Mesenteric fat pad (tissue), 1 donor: ENCODE results near the gene CAPS. TPM values are rescaled to one million over a fixed set of nuclear protein-coding genes. Genes with fewer than 3 reads are reported as not detected.
"Not testable (repeated sequence)": the region's sequence is repeated elsewhere in the genome, so short reads cannot be mapped to it uniquely, and the experiment has no call there.

ENCODE experiments used
- DNase-seq: peaks from one replicate; pipeline ENCODE4 v3.0.0-alpha.2; 2020; ENCODE audit warnings: low spot score
- total RNA-seq: library from RNA; stranded (reverse); fragmentation: NEBNext Ultra II Directional; extraction: Animal tissue kit (Norgen Biotek cat#: 25700); gene quantifications from one replicate; pipeline ENCODE4 v1.2.1, GENCODE V29; 2021
- donor health status: DM: yes; HTN: yes; CAD: no.

Gene CAPS
- total RNA-seq, 1 donor from 2014 or later: 4.4 TPM

DNA sequence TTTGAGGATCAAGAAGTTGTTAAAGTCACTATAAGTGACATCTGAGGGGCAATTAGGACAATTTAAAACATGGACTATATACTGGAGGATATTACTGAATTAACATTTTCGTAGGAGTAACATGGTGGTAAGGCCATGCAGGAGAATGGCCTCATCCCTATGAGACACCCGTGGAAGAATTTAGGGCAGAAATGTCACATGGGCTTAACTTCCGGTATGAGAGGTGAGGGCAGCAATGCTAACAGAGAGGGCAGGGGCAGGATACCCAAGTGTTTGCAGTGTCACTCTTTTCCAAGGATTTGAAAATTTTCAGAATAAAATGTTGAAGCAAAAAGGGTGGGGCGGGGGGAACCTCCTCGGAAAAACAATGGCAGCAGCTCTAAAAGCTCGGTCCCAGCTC lies 40.2 kb downstream of the CAPS start:
- DNase-seq: no peak

GRCh38 chr19:5955636-5955935 lies 41.5 kb downstream of the CAPS start:
- DNase-seq: no peak

DNA sequence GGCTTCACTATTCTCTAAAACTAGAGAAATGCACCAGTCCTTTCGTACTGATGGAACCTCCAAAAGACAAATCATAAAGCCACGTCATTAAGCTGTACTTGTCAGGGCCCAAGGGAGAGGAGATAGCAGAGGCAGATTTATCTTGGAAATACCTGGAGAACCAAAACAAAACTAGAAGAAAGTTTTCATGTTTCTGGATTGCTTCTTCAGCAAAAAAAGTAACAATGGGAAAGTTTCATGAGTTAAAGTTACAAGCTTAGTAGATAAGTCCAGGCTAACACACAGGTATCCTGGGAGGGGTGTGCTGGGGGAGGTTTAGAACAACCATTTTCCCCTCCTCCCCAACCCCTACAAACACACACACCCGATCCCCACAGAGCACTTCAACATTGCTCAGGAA lies 42.3 kb downstream of the CAPS start:
- DNase-seq: no peak

DNA sequence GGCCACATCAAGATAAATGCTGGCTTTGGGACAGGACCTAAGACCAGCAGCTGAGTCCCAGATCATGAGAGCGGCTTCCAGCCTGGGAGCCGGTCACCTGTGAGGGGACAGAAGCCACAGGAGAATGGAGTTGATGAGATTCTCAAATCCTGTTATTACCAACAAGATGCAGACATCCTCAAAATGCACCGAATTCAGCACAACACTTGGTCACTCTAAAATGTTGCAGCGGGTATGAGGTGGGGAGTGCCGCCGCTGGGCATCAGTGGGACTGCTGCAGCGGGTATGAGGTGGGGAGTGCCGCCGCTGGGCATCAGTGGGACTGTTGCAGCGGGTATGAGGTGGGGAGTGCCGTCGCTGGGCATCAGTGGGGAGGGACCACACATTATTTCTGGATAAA lies 42.7 kb downstream of the CAPS start:
- DNase-seq: no peak

GRCh38 chr19:5957170-5957569 lies 43.1 kb downstream of the CAPS start:
- no peak for DNase-seq

GRCh38 chr19:5958074-5958850 lies 44.2 kb downstream of the CAPS start:
- no peak for DNase-seq

GRCh38 chr19:5958851-5959122 lies 44.7 kb downstream of the CAPS start:
- DNase-seq: no peak

DNA sequence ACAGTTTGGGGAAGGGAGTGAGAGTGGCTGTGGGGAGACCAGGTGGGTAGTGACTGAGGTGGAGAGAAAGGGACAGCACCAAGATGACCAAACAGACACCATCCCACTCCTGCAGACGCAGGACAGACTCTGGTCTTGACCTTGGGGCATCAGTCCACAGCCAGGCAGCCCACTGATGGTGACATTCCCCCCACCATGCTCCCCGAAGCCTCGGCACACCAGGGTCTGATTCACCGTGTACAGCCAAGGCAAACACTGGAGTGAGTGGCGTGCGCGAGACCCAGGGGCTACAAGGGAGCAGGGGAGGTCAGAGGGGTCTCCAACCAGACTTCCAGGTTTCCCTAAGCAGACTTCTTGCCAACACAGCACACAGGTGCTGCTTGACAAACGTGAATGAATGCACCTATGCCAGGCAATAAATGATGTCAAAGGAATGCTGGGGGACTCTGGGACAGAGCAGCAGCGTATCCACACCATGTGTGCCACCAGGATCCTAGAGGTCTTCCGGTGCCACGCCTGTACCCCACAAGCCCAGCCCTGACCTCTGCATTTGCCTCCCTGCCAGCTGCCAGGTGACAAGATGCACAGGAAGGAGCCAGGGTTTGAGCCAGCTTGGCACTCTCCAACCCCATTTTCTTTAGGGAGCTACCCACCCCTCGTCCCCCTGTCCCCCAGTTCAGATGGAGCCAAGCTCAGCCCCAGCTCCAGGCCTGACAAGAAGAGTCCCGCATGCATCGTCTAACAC lies 45.4 kb downstream of the CAPS start:
- DNase-seq: no peak

GRCh38 chr19:5960005-5961001 lies 46.2 kb downstream of the CAPS start:
- DNase-seq: no peak

DNA sequence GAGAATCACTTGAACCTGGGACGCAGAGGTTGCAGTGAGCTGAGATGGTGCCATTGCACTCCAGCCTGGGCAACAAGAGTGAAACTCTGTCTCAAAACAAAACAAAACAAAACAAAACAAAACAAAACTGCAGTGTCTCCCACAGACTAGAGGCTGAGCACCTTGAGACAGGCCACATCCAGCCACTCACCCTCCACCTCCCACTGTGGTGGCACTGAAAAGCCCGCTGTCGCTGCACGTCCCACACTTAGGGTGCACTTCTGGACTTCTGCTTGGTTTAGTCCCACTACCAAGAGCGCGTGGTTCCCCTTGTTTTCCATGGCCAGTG lies 47.6 kb downstream of the CAPS start:
- not testable (repeated sequence) for DNase-seq

DNA sequence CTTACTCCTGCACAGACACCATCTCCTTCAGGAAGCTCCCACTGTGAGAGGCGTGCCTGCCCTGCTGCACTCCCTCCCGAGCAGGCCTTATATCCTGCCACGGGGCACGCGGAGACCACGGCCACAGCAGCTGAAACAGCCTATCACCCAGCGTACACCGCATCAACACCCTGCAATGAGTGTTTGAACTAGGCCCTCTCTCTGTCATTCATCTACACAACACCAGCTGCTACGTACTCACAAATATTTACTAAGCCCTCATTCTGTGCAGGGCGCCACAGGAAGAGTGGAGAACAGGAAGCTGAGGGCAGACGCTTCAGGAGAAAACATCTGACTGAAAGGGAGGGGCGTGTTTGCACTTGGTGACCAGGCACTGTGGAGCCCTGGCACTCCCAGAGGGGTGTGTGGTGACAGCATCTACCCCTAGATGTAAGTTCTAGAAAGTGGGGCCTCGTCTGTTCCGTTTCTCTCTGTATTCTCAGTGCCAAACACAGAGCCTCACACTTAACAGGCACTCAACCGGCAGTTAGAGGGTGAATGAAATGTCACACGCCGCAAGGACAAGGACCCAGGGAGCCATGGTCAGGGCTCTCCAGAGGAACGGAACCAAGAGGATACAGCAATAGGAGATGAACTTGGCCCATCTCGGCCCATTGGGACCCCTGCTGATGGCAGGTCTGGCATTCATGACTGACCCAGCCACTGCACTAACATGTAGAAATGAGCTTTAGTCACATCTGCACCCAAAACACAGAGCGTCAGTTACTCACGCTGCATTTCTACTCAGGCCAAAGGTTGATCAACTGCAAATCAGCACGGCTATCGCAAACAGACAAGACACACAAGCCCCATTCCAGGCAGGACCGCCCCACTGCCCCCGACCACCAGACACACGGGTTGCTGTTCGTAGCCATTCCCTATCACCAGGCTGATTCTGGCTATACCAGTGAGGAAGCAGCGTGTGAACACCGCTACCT lies 48.2 kb downstream of the CAPS start:
- no peak for DNase-seq

DNA sequence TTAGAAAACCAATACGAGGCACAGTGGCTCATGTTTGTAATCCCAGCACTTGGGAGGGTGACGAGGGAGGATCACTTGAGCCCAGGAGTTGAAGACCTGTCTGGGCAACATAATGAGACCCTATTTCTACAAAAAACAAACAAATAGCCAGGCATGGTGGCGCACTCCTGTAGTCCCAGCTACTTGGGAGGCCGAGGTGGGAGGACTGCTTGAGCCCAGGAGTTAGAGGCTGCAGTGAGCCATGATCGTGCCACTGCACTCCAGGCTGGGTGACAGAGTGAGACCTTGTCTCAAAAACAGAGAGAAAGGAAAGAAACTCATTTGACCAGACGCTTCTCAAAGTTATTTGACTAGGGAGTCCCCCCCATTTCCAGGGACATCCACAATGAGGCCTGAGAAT lies 49.2 kb downstream of the CAPS start:
- DNase-seq: not testable (repeated sequence)

DNA sequence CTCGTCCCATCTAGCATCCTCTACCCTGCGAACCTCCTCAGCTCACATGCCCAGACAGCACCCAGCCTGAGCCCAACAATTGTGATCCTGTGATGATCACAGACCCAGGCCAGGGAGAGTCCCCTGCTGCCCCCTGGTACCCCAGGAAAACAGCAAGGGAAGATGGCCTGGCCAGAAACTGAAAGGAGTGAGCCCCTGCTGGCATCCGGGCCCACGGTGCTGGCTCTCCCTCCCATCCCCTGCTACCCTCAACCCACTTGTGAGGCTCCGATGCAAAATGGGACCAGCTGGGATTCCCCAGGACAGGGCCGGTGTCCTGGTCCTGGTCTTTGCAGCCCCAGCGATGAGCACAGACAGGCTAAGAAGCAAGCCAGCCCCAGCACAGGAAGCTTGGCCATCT lies 49.8 kb downstream of the CAPS start:
- no peak for DNase-seq

GRCh38 chr19:5964816-5965565 lies 50.9 kb downstream of the CAPS start:
- DNase-seq: no peak

Other genes with a start within 250 kb of the CAPS start
- 75.4 TPM for gene MICOS13, start 233.7 kb upstream of the CAPS start, total RNA-seq
- 4.0 TPM for gene HSD11B1L, start 233.2 kb upstream of the CAPS start, total RNA-seq
- gene RPL36, start 224.0 kb upstream of the CAPS start, total RNA-seq: 564 TPM
- 63.9 TPM for gene LONP1, start 194.1 kb upstream of the CAPS start, total RNA-seq
- gene CATSPERD, start 193.6 kb upstream of the CAPS start, total RNA-seq: not detected
- 1.5 TPM for gene PRR22, start 129.5 kb upstream of the CAPS start, total RNA-seq
- gene DUS3L, start 123.1 kb upstream of the CAPS start, total RNA-seq: 31.4 TPM
- 0.42 TPM for gene NRTN, start 109.2 kb upstream of the CAPS start, total RNA-seq
- not detected for gene FUT6, start 74.6 kb upstream of the CAPS start, total RNA-seq
- not detected for gene FUT3, start 62.8 kb upstream of the CAPS start, total RNA-seq
- gene FUT5, start 43.7 kb upstream of the CAPS start, total RNA-seq: not detected
- gene NDUFA11, start 10.5 kb upstream of the CAPS start, total RNA-seq: 186 TPM
- gene VMAC, start 9.4 kb upstream of the CAPS start, total RNA-seq: 3.0 TPM
- 56.7 TPM for gene RANBP3, start 63.9 kb downstream of the CAPS start, total RNA-seq
- gene RFX2, start 196.2 kb downstream of the CAPS start, total RNA-seq: 27.9 TPM
- not detected for gene ACSBG2, start 221.4 kb downstream of the CAPS start, total RNA-seq